Measurements from ENCODE around the gene C4orf50.

The C4orf50 gene

GRCh38 chr4:5931526-5931925 lies 86.7 kb downstream of the C4orf50 start:
- DNase-seq (ENCODE audit: low read depth), result no peak
- no peak overlapping the region for H3K4me3 ChIP-seq (ENCODE audit: low read length)
- TF ChIP-seq, protein P1, sequence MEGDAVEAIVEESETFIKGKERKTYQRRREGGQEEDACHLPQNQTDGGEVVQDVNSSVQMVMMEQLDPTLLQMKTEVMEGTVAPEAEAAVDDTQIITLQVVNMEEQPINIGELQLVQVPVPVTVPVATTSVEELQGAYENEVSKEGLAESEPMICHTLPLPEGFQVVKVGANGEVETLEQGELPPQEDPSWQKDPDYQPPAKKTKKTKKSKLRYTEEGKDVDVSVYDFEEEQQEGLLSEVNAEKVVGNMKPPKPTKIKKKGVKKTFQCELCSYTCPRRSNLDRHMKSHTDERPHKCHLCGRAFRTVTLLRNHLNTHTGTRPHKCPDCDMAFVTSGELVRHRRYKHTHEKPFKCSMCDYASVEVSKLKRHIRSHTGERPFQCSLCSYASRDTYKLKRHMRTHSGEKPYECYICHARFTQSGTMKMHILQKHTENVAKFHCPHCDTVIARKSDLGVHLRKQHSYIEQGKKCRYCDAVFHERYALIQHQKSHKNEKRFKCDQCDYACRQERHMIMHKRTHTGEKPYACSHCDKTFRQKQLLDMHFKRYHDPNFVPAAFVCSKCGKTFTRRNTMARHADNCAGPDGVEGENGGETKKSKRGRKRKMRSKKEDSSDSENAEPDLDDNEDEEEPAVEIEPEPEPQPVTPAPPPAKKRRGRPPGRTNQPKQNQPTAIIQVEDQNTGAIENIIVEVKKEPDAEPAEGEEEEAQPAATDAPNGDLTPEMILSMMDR (IDR thresholded peaks at IDR 0.05; ENCODE audit: insufficient read depth, low read depth, low read length, missing control alignments), result no peak

- no peak for DNase-seq (ENCODE audit: low read depth)
- H3K4me3 ChIP-seq (ENCODE audit: low read length), result no peak overlapping the region
- TF ChIP-seq, protein P1 (IDR thresholded peaks at IDR 0.05; ENCODE audit: insufficient read depth, low read depth, low read length, missing control alignments), result no peak
Measured at GRCh38 chr4:5930876-5931275, 87.4 kb downstream of the C4orf50 start.

DNA sequence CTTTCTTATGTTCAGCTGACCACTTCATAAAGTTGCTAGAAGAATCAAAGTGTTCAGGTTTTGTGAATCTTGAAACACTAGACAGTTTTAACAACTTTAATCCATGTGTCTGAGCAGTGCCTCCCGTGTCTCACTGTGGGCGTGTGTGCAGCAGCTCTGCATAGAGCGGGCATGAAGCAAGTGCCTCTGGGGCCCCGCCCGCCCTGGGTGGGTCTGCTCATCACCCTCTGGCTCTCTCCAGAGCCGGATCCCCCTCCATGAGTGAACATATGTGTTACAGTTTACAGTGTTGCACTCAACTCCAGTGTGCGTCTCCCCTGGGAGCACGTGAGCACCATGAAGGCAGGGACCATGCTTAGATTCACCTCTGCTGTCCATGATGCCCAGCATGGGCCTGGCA lies 87.8 kb downstream of the C4orf50 start:
- H3K4me3 ChIP-seq (ENCODE audit: low read length), result no peak overlapping the region
- DNase-seq (ENCODE audit: low read depth), result no peak
- TF ChIP-seq, protein P1 (IDR thresholded peaks at IDR 0.05; ENCODE audit: insufficient read depth, low read depth, low read length, missing control alignments), result no peak

GRCh38 chr4:5928844-5929420 lies 89.3 kb downstream of the C4orf50 start:
- DNase-seq (ENCODE audit: low read depth), result no peak
- H3K4me3 ChIP-seq (ENCODE audit: low read length), result no peak overlapping the region

DNA sequence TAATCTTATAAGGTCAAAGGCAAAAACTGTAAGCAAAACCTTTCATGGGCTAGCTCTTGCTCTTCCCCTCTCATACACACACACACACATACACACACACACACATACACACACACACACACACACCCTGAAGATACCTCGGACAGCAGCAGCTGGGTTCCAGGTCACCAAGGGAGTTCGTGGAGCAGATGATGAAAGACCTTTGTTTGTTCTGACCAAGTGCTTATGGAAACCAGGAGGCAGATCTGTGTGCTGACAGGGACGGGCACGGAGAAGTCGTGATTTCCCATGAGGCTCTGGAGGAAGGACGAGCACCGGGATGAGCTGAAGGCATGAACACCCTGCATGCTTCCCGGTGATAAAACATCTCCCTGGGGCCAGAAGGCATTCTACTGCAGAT lies 90.0 kb downstream of the C4orf50 start:
- no peak overlapping the region for H3K4me3 ChIP-seq (ENCODE audit: low read length)
- DNase-seq (ENCODE audit: low read depth), result no peak
- TF ChIP-seq, protein P1 (IDR thresholded peaks at IDR 0.05; ENCODE audit: insufficient read depth, low read depth, low read length, missing control alignments), result no peak

More at GRCh38 chr4:5928844-5929420, 89.3 kb downstream of the C4orf50 start:
- TF ChIP-seq, protein P1 (IDR thresholded peaks at IDR 0.05; ENCODE audit: insufficient read depth, low read depth, low read length, missing control alignments), result no peak

DNA sequence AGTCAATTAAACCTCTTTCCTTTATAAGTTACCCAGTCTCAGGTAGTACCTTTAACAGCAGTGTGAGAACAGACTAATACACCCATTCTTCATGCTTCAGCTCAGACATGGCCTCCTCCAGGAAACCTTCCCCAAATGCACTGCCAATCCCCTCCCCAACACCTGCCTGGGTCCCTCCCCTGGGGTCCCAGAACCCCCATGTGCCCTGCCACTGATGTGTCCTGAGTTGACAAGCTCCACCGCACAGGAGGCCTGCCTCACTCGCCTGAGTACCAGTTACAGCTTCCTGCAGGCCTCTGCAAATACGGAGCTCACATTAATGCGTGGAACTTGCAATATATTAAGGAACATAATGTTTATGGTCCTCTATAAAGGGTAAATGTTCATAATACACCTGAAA lies 90.5 kb downstream of the C4orf50 start:
- TF ChIP-seq, protein P1 (IDR thresholded peaks at IDR 0.05; ENCODE audit: insufficient read depth, low read depth, low read length, missing control alignments), result no peak
- no peak for DNase-seq (ENCODE audit: low read depth)

GRCh38 chr4:5927116-5927515 lies 91.1 kb downstream of the C4orf50 start:
- TF ChIP-seq, protein P1 (IDR thresholded peaks at IDR 0.05; ENCODE audit: insufficient read depth, low read depth, low read length, missing control alignments), result no peak
- DNase-seq (ENCODE audit: low read depth), result no peak
- H3K4me3 ChIP-seq (ENCODE audit: low read length), result no peak overlapping the region

More for the DNA sequence above, 90.5 kb downstream of the C4orf50 start:
- H3K4me3 ChIP-seq (ENCODE audit: low read length), result no peak overlapping the region

Data from epithelial cell of esophagus (primary cell).